Measurements from ENCODE around the gene FAM3B.

FAM3B gene

GRCh38 chr21:41390043-41390639, 73.5 kb downstream of the FAM3B start:
- in situ Hi-C loops (cut with HindIII; ENCODE audit: low sequenced_read_pairs): no loop called here

- in situ Hi-C loops (cut with HindIII; ENCODE audit: low sequenced_read_pairs): no loop called here
These were observed 77.4 kb downstream of the FAM3B start for GRCh38 chr21:41393876-41394465.

GRCh38 chr21:41396558-41397075, 80.0 kb downstream of the FAM3B start:
- in situ Hi-C loops (cut with HindIII; ENCODE audit: low sequenced_read_pairs): loop anchor here (5.0 kb wide), 1 partner anchor 71 kb away; no protein-coding TSS in a partner anchor

- in situ Hi-C loops (cut with HindIII; ENCODE audit: low sequenced_read_pairs): loop anchor here (5.0 kb wide), 1 partner anchor 70 kb away; no protein-coding TSS in a partner anchor
These were observed 80.9 kb downstream of the FAM3B start for GRCh38 chr21:41397471-41397891.

- in situ Hi-C loops (cut with HindIII; ENCODE audit: low sequenced_read_pairs): loop anchor here (5.0 kb wide), 1 partner anchor 69 kb away; no protein-coding TSS in a partner anchor
These were observed 81.7 kb downstream of the FAM3B start for GRCh38 chr21:41398251-41398650.

- in situ Hi-C loops (cut with HindIII; ENCODE audit: low sequenced_read_pairs): loop anchor here (5.0 kb wide), 1 partner anchor 68 kb away; no protein-coding TSS in a partner anchor
These were observed 82.2 kb downstream of the FAM3B start for GRCh38 chr21:41398831-41399230.

GRCh38 chr21:41399246-41399800, 82.7 kb downstream of the FAM3B start:
- in situ Hi-C loops (cut with HindIII; ENCODE audit: low sequenced_read_pairs): loop anchor here (5.0 kb wide), 1 partner anchor 68 kb away; no protein-coding TSS in a partner anchor

- in situ Hi-C loops (cut with HindIII; ENCODE audit: low sequenced_read_pairs): no loop called here
These were observed 85.6 kb downstream of the FAM3B start for GRCh38 chr21:41402231-41402630.

- in situ Hi-C loops (cut with HindIII; ENCODE audit: low sequenced_read_pairs): no loop called here
These were observed 86.2 kb downstream of the FAM3B start for GRCh38 chr21:41402796-41403195.

- in situ Hi-C loops (cut with HindIII; ENCODE audit: low sequenced_read_pairs): no loop called here
These were observed 86.7 kb downstream of the FAM3B start for GRCh38 chr21:41403331-41403730.

GRCh38 chr21:41403966-41404365, 87.4 kb downstream of the FAM3B start:
- in situ Hi-C loops (cut with HindIII; ENCODE audit: low sequenced_read_pairs): no loop called here

- in situ Hi-C loops (cut with HindIII; ENCODE audit: low sequenced_read_pairs): no loop called here
These were observed 88.7 kb downstream of the FAM3B start for GRCh38 chr21:41405321-41405720.

GRCh38 chr21:41406340-41406739, 89.7 kb downstream of the FAM3B start:
- in situ Hi-C loops (cut with HindIII; ENCODE audit: low sequenced_read_pairs): no loop called here
